Mesenchymal stem cell (in vitro differentiated cells and primary cell): ENCODE results near the gene DOCK11.

ENCODE experiments used
- DNase-seq: peaks from one replicate; pipeline ENCODE4 v3.0.0-alpha.2; 2013
- H2AFZ ChIP-seq: one replicate; pipeline ENCODE4 v1.6.1; 2013; ENCODE audit warnings: low read depth, mild to moderate bottlenecking, control low read depth, inconsistent platforms, low read length, moderate library complexity
- H2AK5ac ChIP-seq: 2 replicates; pipeline ENCODE4 v1.6.1; 2013; ENCODE audit warnings: low read length, moderate library complexity, mild to moderate bottlenecking, inconsistent platforms; ENCODE audit not compliant: severe bottlenecking
- H2BK120ac ChIP-seq: one replicate; pipeline ENCODE4 v1.6.1; 2013; ENCODE audit warnings: low read depth, mild to moderate bottlenecking, inconsistent platforms, low read length, moderate library complexity
- H2BK12ac ChIP-seq, 2 experiments: one replicate each; pipeline ENCODE4 v1.6.1; 2013; ENCODE audit warnings: inconsistent platforms in 2 of 2, low read length in 2 of 2, mild to moderate bottlenecking in 2 of 2, moderate library complexity in 2 of 2, control low read depth in 1 of 2
- H2BK15ac ChIP-seq: one replicate; pipeline ENCODE4 v1.6.1; 2013; ENCODE audit warnings: mild to moderate bottlenecking, low read depth, inconsistent platforms; ENCODE audit not compliant: poor library complexity, severe bottlenecking
- H2BK5ac ChIP-seq: 2 replicates; pipeline ENCODE4 v1.6.1; 2013; ENCODE audit warnings: low read depth, mild to moderate bottlenecking, low read length, control low read depth, inconsistent platforms; ENCODE audit not compliant: poor library complexity, severe bottlenecking
- H3K14ac ChIP-seq, 2 experiments: one replicate each; pipeline ENCODE4 v1.6.1; 2013; ENCODE audit warnings: inconsistent platforms in 2 of 2, low read length in 2 of 2, control low read depth in 1 of 2, mild to moderate bottlenecking in 1 of 2, moderate library complexity in 1 of 2
- H3K18ac ChIP-seq, 2 experiments: one replicate each; pipeline ENCODE4 v1.6.1; 2013; ENCODE audit warnings: inconsistent platforms in 2 of 2, low read length in 2 of 2, control low read depth in 1 of 2, low read depth in 1 of 2, mild to moderate bottlenecking in 1 of 2
- H3K23ac ChIP-seq, 2 experiments: one replicate each; pipeline ENCODE4 v1.6.1; 2013; ENCODE audit warnings: inconsistent platforms in 2 of 2, low read length in 2 of 2, mild to moderate bottlenecking in 2 of 2, moderate library complexity in 2 of 2, control low read depth in 1 of 2
- H3K27ac ChIP-seq: 2 replicates; pipeline ENCODE4 v1.5.1; 2013; ENCODE audit warnings: mild to moderate bottlenecking, moderate library complexity, low read length, control low read depth, inconsistent platforms; ENCODE audit not compliant: poor library complexity, severe bottlenecking
- H3K27me3 ChIP-seq, 2 experiments: 2 replicates each; pipeline versions ENCODE4 v1.6.1 to v1.7.0; 2013; ENCODE audit warnings: low read length in 2 of 2, mild to moderate bottlenecking in 2 of 2, moderate library complexity in 2 of 2, control low read depth in 1 of 2, inconsistent platforms in 1 of 2; ENCODE audit not compliant: control insufficient read depth in 1 of 2, insufficient read depth in 1 of 2
- H3K36me3 ChIP-seq, 2 experiments: 2 replicates each; pipeline versions ENCODE4 v1.6.1 to v1.7.0; 2013; ENCODE audit warnings: low read length in 2 of 2, control low read depth in 1 of 2, inconsistent platforms in 1 of 2, low read depth in 1 of 2, mild to moderate bottlenecking in 1 of 2; ENCODE audit not compliant: insufficient read depth in 2 of 2, control insufficient read depth in 1 of 2
- H3K4ac ChIP-seq, 2 experiments: one replicate each; pipeline ENCODE4 v1.6.1; 2013; ENCODE audit warnings: inconsistent platforms in 2 of 2, low read length in 2 of 2, mild to moderate bottlenecking in 2 of 2, moderate library complexity in 2 of 2, control low read depth in 1 of 2, low read depth in 1 of 2
- H3K4me1 ChIP-seq: 2 replicates; pipeline ENCODE4 v1.6.1; 2013; ENCODE audit warnings: low read depth, low read length, control low read depth; ENCODE audit not compliant: control insufficient read depth, insufficient read depth
- H3K4me2 ChIP-seq: 2 replicates; pipeline ENCODE4 v1.6.1; 2013; ENCODE audit warnings: low read length, mild to moderate bottlenecking, inconsistent platforms; ENCODE audit not compliant: poor library complexity, severe bottlenecking
- H3K4me3 ChIP-seq, 2 experiments: 2 replicates each; pipeline versions ENCODE4 v1.5.1 to v1.7.0; 2013; ENCODE audit warnings: low read length in 2 of 2, mild to moderate bottlenecking in 2 of 2, control low read depth in 1 of 2, low read depth in 1 of 2; ENCODE audit not compliant: insufficient read depth in 1 of 2
- H3K79me1 ChIP-seq: replicated peaks from 2 replicates; pipeline ENCODE4 v1.6.1; 2013; ENCODE audit warnings: mild to moderate bottlenecking, control low read depth, low read length, inconsistent platforms; ENCODE audit not compliant: poor library complexity, severe bottlenecking
- H3K9ac ChIP-seq: 2 replicates; pipeline ENCODE4 v1.7.0; 2013; ENCODE audit warnings: mild to moderate bottlenecking, low read length, moderate library complexity
- H3K9me3 ChIP-seq: 2 replicates; pipeline ENCODE4 v1.7.0; 2013; ENCODE audit warnings: mild to moderate bottlenecking, low read length; ENCODE audit not compliant: control insufficient read depth
- H4K8ac ChIP-seq: one replicate; pipeline ENCODE4 v1.6.1; 2013; ENCODE audit warnings: inconsistent platforms, mild to moderate bottlenecking, low read length, moderate library complexity
- H4K91ac ChIP-seq: one replicate; pipeline ENCODE4 v1.6.1; 2013; ENCODE audit warnings: mild to moderate bottlenecking, low read length, inconsistent platforms
- WGBS: methylation state at CpG from one replicate; pipeline ENCODE4 v1.1.7; 2013; ENCODE audit warnings: mixed read lengths; 5-methylcytosine and 5-hydroxymethylcytosine counted together

The DOCK11 gene

GRCh38 chrX:118499295-118499694 lies 3.7 kb downstream of the DOCK11 start:
- Histone ChIP-seq H3K27me3 (no peaks in the 10 kb centered on the region), H3K23ac (no peak overlapping the region), H3K9ac (no peak overlapping the region), H3K4me2 (peak overlapping the region; percentile 53), H3K36me3 (no peaks in the 10 kb centered on the region), H4K8ac (no peak overlapping the region), H3K4ac (no peak overlapping the region), H3K9me3 (no peaks in the 10 kb centered on the region), H4K91ac (no peak overlapping the region), H3K27ac (no peak overlapping the region), H2BK120ac (no peak overlapping the region), H3K4me1 (peaks cover 7% of the 10 kb centered on the region), H3K79me1 (peaks cover 5% of the 10 kb centered on the region), H3K4me3 (no peak overlapping the region), H3K18ac (no peak overlapping the region), H3K14ac (no peak overlapping the region), H2BK15ac (no peak overlapping the region), H2AK5ac (no peak overlapping the region), H2BK5ac (no peak overlapping the region), H2AFZ (no peak overlapping the region), H2BK12ac (no peak overlapping the region)
- WGBS, result 21% methylated on average over 8 of the region's 15 CpGs
- DNase-seq, result no peak

DNA sequence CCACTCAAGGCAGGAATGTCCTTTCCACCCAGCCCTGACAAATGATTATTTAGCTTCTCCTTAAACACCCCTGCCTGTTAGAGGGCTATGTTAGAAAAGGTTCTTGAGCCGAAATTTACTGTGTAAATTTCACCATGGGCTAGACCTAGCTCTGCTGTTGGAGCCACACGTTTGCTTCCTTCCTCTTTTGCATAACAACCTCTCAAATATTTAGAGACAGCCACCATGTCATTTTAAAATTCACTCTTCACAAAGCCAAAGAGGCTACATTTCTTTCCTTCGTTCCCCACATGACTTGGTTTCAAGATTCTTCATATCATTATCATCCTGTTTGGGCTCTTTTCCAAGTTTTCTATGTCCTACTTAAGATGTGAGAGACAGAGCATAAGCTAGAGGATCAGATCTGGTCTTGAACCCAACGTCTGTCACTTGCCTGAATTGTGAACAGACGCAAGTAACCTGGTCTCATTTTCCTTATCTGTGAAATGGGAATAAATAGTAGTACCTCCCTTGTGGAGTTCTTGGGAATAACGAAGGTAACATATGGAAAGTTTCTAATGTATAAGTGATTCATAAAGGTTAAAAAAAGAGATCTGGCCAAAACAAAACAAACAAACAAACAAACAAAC lies 6.7 kb downstream of the DOCK11 start:
- Histone ChIP-seq H3K79me1 (peaks cover 5% of the 10 kb centered on the region), H3K4me1 (no peaks in the 10 kb centered on the region), H4K91ac (no peak overlapping the region), H3K27me3 (no peaks in the 10 kb centered on the region), H3K14ac (no peak overlapping the region), H2AK5ac (no peak overlapping the region), H3K4me2 (no peak overlapping the region), H3K18ac (no peak overlapping the region), H2BK12ac (no peak overlapping the region), H3K4ac (no peak overlapping the region), H3K27ac (no peak overlapping the region), H3K9me3 (no peaks in the 10 kb centered on the region), H2BK15ac (no peak overlapping the region), H2BK120ac (no peak overlapping the region), H3K4me3 (no peak overlapping the region), H2AFZ (no peak overlapping the region), H3K23ac (no peak overlapping the region), H3K36me3 (no peaks in the 10 kb centered on the region), H2BK5ac (no peak overlapping the region), H4K8ac (no peak overlapping the region), H3K9ac (no peak overlapping the region)
- DNase-seq, result no peak
- WGBS, result 92% methylated on average over 4 of the region's 6 CpGs

DNA sequence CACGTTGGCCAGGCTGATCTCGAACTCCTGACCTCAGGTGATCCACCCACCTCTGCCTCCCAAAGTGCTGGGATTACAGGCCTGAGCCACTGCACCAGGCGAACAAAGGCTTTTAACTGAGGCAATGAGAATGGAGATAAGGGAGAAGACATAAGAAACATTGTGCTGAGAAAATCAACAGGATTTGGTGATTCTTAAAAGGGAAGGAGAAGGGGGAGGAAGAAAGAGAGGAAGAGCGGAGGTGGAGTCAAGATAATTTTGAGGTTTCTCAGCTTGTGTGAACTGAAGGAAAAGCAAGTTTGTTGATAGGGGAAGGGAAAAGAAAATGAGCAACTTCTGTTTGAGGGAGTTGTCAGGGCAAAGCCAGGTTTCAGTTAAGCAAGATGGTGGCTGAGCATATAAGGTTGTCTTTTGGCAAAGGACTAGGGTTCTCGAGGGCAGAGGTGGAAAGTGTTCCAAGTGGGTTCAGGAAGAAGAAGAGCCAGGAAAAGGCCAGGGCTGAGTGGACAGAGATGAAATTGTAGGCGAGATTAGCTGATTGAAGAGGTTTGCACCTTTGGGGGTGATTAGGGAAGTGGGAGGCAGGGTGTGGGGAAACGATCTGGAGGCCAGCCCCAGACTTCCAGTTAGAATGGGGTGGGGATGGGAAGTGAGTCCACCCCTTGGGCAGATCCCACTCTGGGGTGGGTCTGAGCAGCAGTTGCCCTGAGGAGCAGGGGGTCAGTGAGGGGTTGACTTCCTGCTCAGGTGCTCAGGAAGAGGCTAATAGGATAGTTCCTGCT lies 7.8 kb downstream of the DOCK11 start:
- no peak overlapping the region for H2BK120ac ChIP-seq
- no peak overlapping the region for H3K4ac ChIP-seq
- 88% methylated on average over 5 of the region's 7 CpGs for WGBS
- no peak overlapping the region for H2AFZ ChIP-seq
- no peak overlapping the region for H2BK12ac ChIP-seq
- H2BK5ac ChIP-seq, result no peak overlapping the region
- H2AK5ac ChIP-seq, result no peak overlapping the region
- peak overlapping the region; percentile 23 for H4K8ac ChIP-seq
- H3K4me3 ChIP-seq, result no peak overlapping the region
- H3K27ac ChIP-seq, result no peak overlapping the region
- H3K9me3 ChIP-seq, result no peaks in the 10 kb centered on the region
- H3K36me3 ChIP-seq, result no peaks in the 10 kb centered on the region
- no peak overlapping the region for H4K91ac ChIP-seq
- H3K9ac ChIP-seq, result no peak overlapping the region
- H3K79me1 ChIP-seq, result peaks cover 5% of the 10 kb centered on the region
- H3K18ac ChIP-seq, result no peak overlapping the region
- no peak overlapping the region for H2BK15ac ChIP-seq
- H3K27me3 ChIP-seq, result no peaks in the 10 kb centered on the region
- no peak overlapping the region for H3K23ac ChIP-seq
- no peak overlapping the region for H3K14ac ChIP-seq
- no peaks in the 10 kb centered on the region for H3K4me1 ChIP-seq
- no peak for DNase-seq
- H3K4me2 ChIP-seq, result no peak overlapping the region

DNA sequence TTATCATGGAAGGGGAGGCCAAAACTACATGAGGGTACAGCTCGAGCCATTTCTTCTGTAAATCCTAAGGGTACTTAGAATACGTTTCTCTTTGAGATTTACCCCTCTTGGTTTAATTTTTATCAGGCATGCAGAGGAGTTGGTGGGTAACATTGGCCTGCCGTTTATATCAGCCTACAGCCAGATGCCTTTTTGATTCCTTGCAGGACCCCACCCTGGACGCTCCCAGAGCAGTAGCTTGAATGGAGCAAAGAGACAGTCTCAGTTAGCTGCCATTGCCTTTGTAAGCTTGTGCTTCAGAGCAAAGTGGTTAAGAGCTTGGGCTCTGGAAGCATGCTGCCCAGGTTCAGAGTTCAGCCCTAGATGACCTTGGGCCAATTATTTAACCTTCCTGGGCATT lies 9.0 kb downstream of the DOCK11 start:
- H3K27me3 ChIP-seq, result no peaks in the 10 kb centered on the region
- H3K36me3 ChIP-seq, result no peaks in the 10 kb centered on the region
- no peak overlapping the region for H2BK120ac ChIP-seq
- no peak overlapping the region for H3K4ac ChIP-seq
- no peak overlapping the region for H2BK5ac ChIP-seq
- H2AK5ac ChIP-seq, result no peak overlapping the region
- H3K14ac ChIP-seq, result no peak overlapping the region
- H3K79me1 ChIP-seq, result peaks cover 7% of the 10 kb centered on the region
- no peak overlapping the region for H2BK15ac ChIP-seq
- no peaks in the 10 kb centered on the region for H3K4me1 ChIP-seq
- H4K91ac ChIP-seq, result no peak overlapping the region
- no peak overlapping the region for H3K27ac ChIP-seq
- H3K23ac ChIP-seq, result no peak overlapping the region
- H3K4me2 ChIP-seq, result no peak overlapping the region
- no peak overlapping the region for H3K9ac ChIP-seq
- H4K8ac ChIP-seq, result no peak overlapping the region
- WGBS, result 94% methylated on average over 4 of the region's 4 CpGs
- DNase-seq, result no peak
- no peak overlapping the region for H3K4me3 ChIP-seq
- no peaks in the 10 kb centered on the region for H3K9me3 ChIP-seq
- H2BK12ac ChIP-seq, result no peak overlapping the region
- no peak overlapping the region for H2AFZ ChIP-seq
- H3K18ac ChIP-seq, result no peak overlapping the region
